H9 (cell line): ENCODE measurements around the gene NDUFAF2. TPM values are rescaled to one million over a fixed set of nuclear protein-coding genes. Genes with fewer than 3 reads are reported as not detected.

Experiments
- DNase-seq: peaks from one replicate; pipeline ENCODE4 v3.0.0-alpha.2; 2017
- H2AFZ ChIP-seq: one replicate; pipeline ENCODE4 v1.6.1; 2013; ENCODE audit warnings: mild to moderate bottlenecking, low read length, control low read depth, moderate library complexity
- H2AK5ac ChIP-seq: 2 replicates; pipeline ENCODE4 v1.6.1; 2013; ENCODE audit warnings: low read length, control low read depth, mixed read lengths; ENCODE audit not compliant: insufficient read length
- H2BK120ac ChIP-seq: one replicate; pipeline ENCODE4 v1.6.1; 2013; ENCODE audit warnings: low read depth, mild to moderate bottlenecking, low read length, control low read depth, inconsistent platforms; ENCODE audit not compliant: poor library complexity, severe bottlenecking
- H2BK12ac ChIP-seq: 2 replicates; pipeline ENCODE4 v1.6.1; 2013; ENCODE audit warnings: low read length, control low read depth, mixed read lengths, low read depth; ENCODE audit not compliant: insufficient read length
- H2BK15ac ChIP-seq: 2 replicates; pipeline ENCODE4 v1.6.1; 2013; ENCODE audit warnings: low read depth, low read length, control low read depth
- H2BK20ac ChIP-seq: one replicate; pipeline ENCODE4 v1.6.1; 2013; ENCODE audit warnings: low read depth, mild to moderate bottlenecking, low read length, control low read depth, inconsistent platforms; ENCODE audit not compliant: poor library complexity, severe bottlenecking
- H2BK5ac ChIP-seq: 2 replicates; pipeline ENCODE4 v1.6.1; 2013; ENCODE audit warnings: low read length, control low read depth, mixed read lengths; ENCODE audit not compliant: insufficient read length
- H3K14ac ChIP-seq: 2 replicates; pipeline ENCODE4 v1.6.1; 2013; ENCODE audit warnings: low read length, control low read depth; ENCODE audit not compliant: insufficient read depth
- H3K18ac ChIP-seq: 2 replicates; pipeline ENCODE4 v1.6.1; 2013; ENCODE audit warnings: low read depth, mild to moderate bottlenecking, mixed read lengths, low read length, control low read depth; ENCODE audit not compliant: insufficient read length
- H3K23ac ChIP-seq: 2 replicates; pipeline ENCODE4 v1.6.1; 2013; ENCODE audit warnings: low read length, control low read depth, mixed read lengths, low read depth; ENCODE audit not compliant: insufficient read length
- H3K23me2 ChIP-seq: 2 replicates; pipeline ENCODE4 v1.6.1; 2013; ENCODE audit warnings: low read depth, mild to moderate bottlenecking, mixed read lengths, low read length, control low read depth; ENCODE audit not compliant: insufficient read length, poor library complexity, severe bottlenecking
- H3K27ac ChIP-seq: 2 replicates; pipeline ENCODE4 v1.5.1; 2013; ENCODE audit warnings: low read length, control low read depth, mixed read lengths, low read depth; ENCODE audit not compliant: insufficient read length
- H3K27me3 ChIP-seq: 2 replicates; pipeline ENCODE4 v1.6.1; 2013; ENCODE audit warnings: low read length, control low read depth, inconsistent platforms; ENCODE audit not compliant: insufficient read depth
- H3K4ac ChIP-seq: 2 replicates; pipeline ENCODE4 v1.6.1; 2013; ENCODE audit warnings: low read depth, mild to moderate bottlenecking, control low read depth, inconsistent platforms, low read length, moderate library complexity
- H3K4me1 ChIP-seq: 2 replicates; pipeline ENCODE4 v1.6.1; 2013; ENCODE audit warnings: low read length, control low read depth, inconsistent platforms; ENCODE audit not compliant: insufficient read depth
- H3K4me2 ChIP-seq: 2 replicates; pipeline ENCODE4 v1.6.1; 2013; ENCODE audit warnings: low read length, control low read depth, mixed read lengths; ENCODE audit not compliant: insufficient read length, insufficient read depth
- H3K56ac ChIP-seq: 2 replicates; pipeline ENCODE4 v1.6.1; 2013; ENCODE audit warnings: low read depth, mild to moderate bottlenecking, mixed read lengths, low read length, control low read depth; ENCODE audit not compliant: insufficient read length
- H3K79me1 ChIP-seq: 2 replicates; pipeline ENCODE4 v1.6.1; 2013; ENCODE audit warnings: low read depth, mild to moderate bottlenecking, moderate library complexity, low read length, control low read depth, inconsistent platforms; ENCODE audit not compliant: insufficient read depth, poor library complexity, severe bottlenecking
- H3K79me2 ChIP-seq: 2 replicates; pipeline ENCODE4 v1.6.1; 2013; ENCODE audit warnings: low read length, control low read depth, inconsistent platforms; ENCODE audit not compliant: insufficient read depth
- H3K9ac ChIP-seq: 2 replicates; pipeline ENCODE4 v1.6.1; 2013; ENCODE audit warnings: low read length, control low read depth, mixed read lengths; ENCODE audit not compliant: insufficient read length; ENCODE audit errors: extremely low read depth
- H3K9me3 ChIP-seq: one replicate; pipeline ENCODE4 v1.6.1; 2013; ENCODE audit warnings: low read depth, low read length, inconsistent platforms; ENCODE audit not compliant: control insufficient read depth
- H3T11ph ChIP-seq: one replicate; pipeline ENCODE4 v1.6.1; 2013; ENCODE audit warnings: mild to moderate bottlenecking, low read length, control low read depth, inconsistent platforms
- H4K20me1 ChIP-seq: one replicate; pipeline ENCODE4 v1.6.1; 2013; ENCODE audit not compliant: control insufficient read depth, insufficient read length, insufficient read depth
- H4K5ac ChIP-seq: 2 replicates; pipeline ENCODE4 v1.6.1; 2013; ENCODE audit warnings: low read depth, mild to moderate bottlenecking, mixed read lengths, low read length, control low read depth; ENCODE audit not compliant: insufficient read length
- H4K8ac ChIP-seq: replicated peaks from 2 replicates; pipeline ENCODE4 v1.6.1; 2013; ENCODE audit warnings: low read length, control low read depth, mixed read lengths, low read depth; ENCODE audit not compliant: insufficient read length
- H4K91ac ChIP-seq: 2 replicates; pipeline ENCODE4 v1.6.1; 2013; ENCODE audit warnings: low read depth, mild to moderate bottlenecking, moderate library complexity, mixed read lengths, low read length, control low read depth; ENCODE audit not compliant: insufficient read length
- H3K27ac Mint-ChIP-seq, 3 experiments: 2 replicates in 2 of 3; 3 replicates in 1 of 3; pipeline ENCODE4 v1.8.0; 2020 to 2021; ENCODE audit warnings: mixed read lengths in 3 of 3, mild to moderate bottlenecking in 1 of 3, moderate library complexity in 1 of 3
- H3K27me3 Mint-ChIP-seq: 2 replicates; pipeline ENCODE4 v1.8.0; 2021; ENCODE audit warnings: low read depth, mild to moderate bottlenecking, moderate library complexity, mixed read lengths
- H3K36me3 Mint-ChIP-seq, 3 experiments: 2 replicates in 2 of 3; 3 replicates in 1 of 3; pipeline ENCODE4 v1.8.0; 2020 to 2021; ENCODE audit warnings: low read depth in 3 of 3, mixed read lengths in 3 of 3; ENCODE audit not compliant: insufficient read depth in 1 of 3
- H3K4me1 Mint-ChIP-seq, 2 experiments: 2 replicates each; pipeline ENCODE4 v1.8.0; 2020; ENCODE audit warnings: mixed read lengths in 2 of 2
- H3K4me3 Mint-ChIP-seq, 2 experiments: 2 replicates in 1 of 2; 3 replicates in 1 of 2; pipeline ENCODE4 v1.8.0; 2020 to 2021; ENCODE audit warnings: mild to moderate bottlenecking in 2 of 2, mixed read lengths in 2 of 2, moderate library complexity in 1 of 2
- H3K9me3 Mint-ChIP-seq, 2 experiments: 2 replicates in 1 of 2; 3 replicates in 1 of 2; pipeline ENCODE4 v1.8.0; 2020; ENCODE audit warnings: mild to moderate bottlenecking in 2 of 2, mixed read lengths in 2 of 2, moderate library complexity in 1 of 2
- CTCF ChIP-seq: fragments of 200-600 bp; sonication (generic); conservative IDR thresholded peaks from 3 replicates; pipeline ENCODE4 v1.8.0; 2021; ENCODE audit warnings: antibody characterized with exemption, mild to moderate bottlenecking
- WGBS: extraction: QIAGEN DNeasy Blood & Tissue Kit; methylation state at CpG from one replicate; pipeline ENCODE4 v1.1.7; 2013; ENCODE audit warnings: missing lambda C conversion rate, low lambda C conversion rate, mixed read lengths; ENCODE audit not compliant: insufficient read length; ENCODE audit errors: extremely low coverage; 5-methylcytosine and 5-hydroxymethylcytosine counted together
- total RNA-seq: library from RNA; stranded (reverse); gene quantifications from 2 replicates; pipeline ENCODE4 v1.2.1, GENCODE V29; 2021

Gene NDUFAF2
- total RNA-seq, 1 experiment from 2014 or later: 31.4 TPM

GRCh38 chr5:61123145-61123544 is 178.1 kb downstream of the NDUFAF2 start:
- no peaks in the 10 kb centered on the region for H3K27me3 Mint-ChIP-seq
- Histone ChIP-seq H3K27me3 (no peaks in the 10 kb centered on the region), H3K4me1 (no peaks in the 10 kb centered on the region), H2AK5ac (no peak overlapping the region), H3K18ac (no peak overlapping the region), H4K8ac (no peak overlapping the region), H3K23me2 (no peaks in the 10 kb centered on the region), H3K9me3 (no peaks in the 10 kb centered on the region), H2AFZ (no peak overlapping the region), H3K27ac (no peak overlapping the region), H3K79me1 (no peaks in the 10 kb centered on the region), H2BK5ac (no peak overlapping the region), H3K9ac (no peak overlapping the region), H2BK15ac (no peak overlapping the region), H3K4ac (no peak overlapping the region), H4K20me1 (no peaks in the 10 kb centered on the region), H3K79me2 (no peaks in the 10 kb centered on the region), H2BK12ac (no peak overlapping the region), H3K23ac (no peak overlapping the region), H2BK120ac (no peak overlapping the region), H3K14ac (no peak overlapping the region), H3K4me2 (no peak overlapping the region), H3K56ac (no peak overlapping the region), H4K5ac (no peak overlapping the region), H2BK20ac (no peak overlapping the region), H3T11ph (no peak overlapping the region), H4K91ac (no peak overlapping the region)
- no peaks in the 10 kb centered on the region for H3K9me3 Mint-ChIP-seq
- WGBS: no CpG with 5 or more reads among the region's 4 CpGs
- no peak overlapping the region for H3K4me3 Mint-ChIP-seq
- peaks cover 0 to 1% (median 0%) of the 10 kb centered on the region in 3 experiments; a peak in 1 of 7 replicates for H3K36me3 Mint-ChIP-seq
- no peak for TF ChIP-seq CTCF
- H3K4me1 Mint-ChIP-seq: no peaks in the 10 kb centered on the region
- H3K27ac Mint-ChIP-seq: no peak overlapping the region
- DNase-seq: no peak
